ENCODE results near the gene TPO.

DNA sequence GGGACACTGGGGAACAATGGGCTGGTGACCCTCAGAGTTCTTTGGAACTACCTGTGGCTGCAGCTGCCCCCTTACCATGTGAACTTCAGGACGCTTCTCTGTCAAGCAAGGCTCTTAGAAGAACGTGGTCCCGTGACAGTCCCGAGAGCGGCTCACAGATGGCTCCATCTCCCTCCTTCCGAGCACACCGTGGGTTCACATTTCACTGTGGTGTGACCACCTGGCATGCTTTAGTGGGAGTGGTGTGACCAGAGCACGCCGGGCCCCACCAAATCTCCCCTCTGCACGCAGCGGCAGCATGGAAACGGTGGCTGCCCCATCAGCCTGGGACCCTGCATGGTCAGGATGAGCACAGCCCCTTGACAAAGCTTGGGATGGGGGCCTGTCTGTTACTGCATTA is 9.7 kb upstream of the TPO start:
- TF ChIP-seq, protein P1, sequence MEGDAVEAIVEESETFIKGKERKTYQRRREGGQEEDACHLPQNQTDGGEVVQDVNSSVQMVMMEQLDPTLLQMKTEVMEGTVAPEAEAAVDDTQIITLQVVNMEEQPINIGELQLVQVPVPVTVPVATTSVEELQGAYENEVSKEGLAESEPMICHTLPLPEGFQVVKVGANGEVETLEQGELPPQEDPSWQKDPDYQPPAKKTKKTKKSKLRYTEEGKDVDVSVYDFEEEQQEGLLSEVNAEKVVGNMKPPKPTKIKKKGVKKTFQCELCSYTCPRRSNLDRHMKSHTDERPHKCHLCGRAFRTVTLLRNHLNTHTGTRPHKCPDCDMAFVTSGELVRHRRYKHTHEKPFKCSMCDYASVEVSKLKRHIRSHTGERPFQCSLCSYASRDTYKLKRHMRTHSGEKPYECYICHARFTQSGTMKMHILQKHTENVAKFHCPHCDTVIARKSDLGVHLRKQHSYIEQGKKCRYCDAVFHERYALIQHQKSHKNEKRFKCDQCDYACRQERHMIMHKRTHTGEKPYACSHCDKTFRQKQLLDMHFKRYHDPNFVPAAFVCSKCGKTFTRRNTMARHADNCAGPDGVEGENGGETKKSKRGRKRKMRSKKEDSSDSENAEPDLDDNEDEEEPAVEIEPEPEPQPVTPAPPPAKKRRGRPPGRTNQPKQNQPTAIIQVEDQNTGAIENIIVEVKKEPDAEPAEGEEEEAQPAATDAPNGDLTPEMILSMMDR (conservative IDR thresholded peaks at IDR 0.05 in 1 of 2, IDR thresholded peaks at IDR 0.05 in 1 of 2; ENCODE audit: extremely low read depth in 1 of 2, insufficient read depth in 1 of 2, low read depth in 1 of 2, low read length in 2 of 2) = no peak
- TF ChIP-seq EZH2 (IDR thresholded peaks at IDR 0.05; ENCODE audit: borderline replicate concordance, low read length) = no peak

Measured in mammary epithelial cell (primary cell).